ENCODE measurements around the gene PCDHA13. TPM values are rescaled to one million over a fixed set of nuclear protein-coding genes. Genes with fewer than 3 reads are reported as not detected.
A peak's percentile ranks its signal among the peaks of the same experiment; 100 is the strongest.

The PCDHA13 gene
- total RNA-seq, 2 donors from 2014 or later = not detected

GRCh38 chr5:140883927-140884697 is 2.2 kb downstream of the PCDHA13 start:
- no peak for ATAC-seq (replicated peaks in 1 of 2)

GRCh38 chr5:140916325-140916724 is 34.4 kb downstream of the PCDHA13 start:
- Mint-ChIP-seq H3K4me3 (no peak overlapping the region), H3K27ac (no peak overlapping the region), H3K27me3 (ENCODE audit: low read depth) (no peaks in the 10 kb centered on the region), H3K9me3 (peaks cover 0 to 11% of the 10 kb centered on the region in 2 donors), H3K4me1 (ENCODE audit: low read depth) (no peaks in the 10 kb centered on the region), H3K36me3 (ENCODE audit: insufficient read depth in 2 of 2) (no peaks in the 10 kb centered on the region)
- ATAC-seq (replicated peaks in 1 of 2) (no peak), DNase-seq (no peak)

More at GRCh38 chr5:140883927-140884697, 2.2 kb downstream of the PCDHA13 start:
- Mint-ChIP-seq H3K36me3 (ENCODE audit: insufficient read depth in 2 of 2) (peaks cover 6 to 8% of the 10 kb centered on the region in 2 donors), H3K27me3 (ENCODE audit: low read depth) (peaks cover 14% of the 10 kb centered on the region), H3K27ac (no peak overlapping the region), H3K4me1 (ENCODE audit: low read depth) (no peaks in the 10 kb centered on the region), H3K4me3 (no peak overlapping the region), H3K9me3 (peaks cover 4 to 6% of the 10 kb centered on the region in 2 donors)
- no peak for DNase-seq

- ATAC-seq (replicated peaks in 1 of 2) = no peak
- H3K4me3 Mint-ChIP-seq = no peak overlapping the region
- no peak for DNase-seq
- H3K4me1 Mint-ChIP-seq (ENCODE audit: low read depth) = peaks cover 5% of the 10 kb centered on the region
- H3K36me3 Mint-ChIP-seq (ENCODE audit: insufficient read depth in 2 of 2) = no peaks in the 10 kb centered on the region
- H3K27me3 Mint-ChIP-seq (ENCODE audit: low read depth) = peaks cover 23% of the 10 kb centered on the region
- H3K9me3 Mint-ChIP-seq = no peaks in the 10 kb centered on the region
- H3K27ac Mint-ChIP-seq = no peak overlapping the region
Observed at GRCh38 chr5:140923601-140924000, 41.7 kb downstream of the PCDHA13 start.

GRCh38 chr5:140925806-140926442 is 44.0 kb downstream of the PCDHA13 start, which contains the start of gene PCDHAC1:
Gene PCDHAC1 (plus strand): TSS chr5:140926299. CDS start chr5:140926893, 594 bp downstream.
- H3K27me3 Mint-ChIP-seq (ENCODE audit: low read depth) = peaks cover 35% of the 10 kb centered on the region
- H3K4me3 Mint-ChIP-seq = peak within 1 kb of the TSS; percentile 52 to 60
- H3K27ac Mint-ChIP-seq = no peak within 1 kb of the TSS
- H3K4me1 Mint-ChIP-seq (ENCODE audit: low read depth) = peaks cover 5% of the 10 kb centered on the region
- DNase-seq = no peak
- no peaks in the 10 kb centered on the region for H3K9me3 Mint-ChIP-seq
- H3K36me3 Mint-ChIP-seq (ENCODE audit: insufficient read depth in 2 of 2) = peaks cover 0 to 2% of the 10 kb centered on the region in 2 donors
- peak; percentile 5 to 24 for ATAC-seq (replicated peaks in 1 of 2)

GRCh38 chr5:140926443-140927227 is 44.7 kb downstream of the PCDHA13 start:
- Mint-ChIP-seq H3K9me3 (no peaks in the 10 kb centered on the region), H3K27ac (no peak overlapping the region), H3K4me3 (peak overlapping the region; percentile 52 to 60), H3K4me1 (ENCODE audit: low read depth) (peaks cover 5% of the 10 kb centered on the region), H3K27me3 (ENCODE audit: low read depth) (peaks cover 35% of the 10 kb centered on the region), H3K36me3 (ENCODE audit: insufficient read depth in 2 of 2) (peaks cover 0 to 2% of the 10 kb centered on the region in 2 donors)
- DNase-seq = peak; percentile 45
- peak; percentile 41 to 62 for ATAC-seq (replicated peaks in 1 of 2)

GRCh38 chr5:140927228-140927573 is 45.3 kb downstream of the PCDHA13 start:
- DNase-seq (no peak), ATAC-seq (replicated peaks in 1 of 2) (no peak)
- H3K4me3 Mint-ChIP-seq = peak overlapping the region; percentile 43 to 60
- no peaks in the 10 kb centered on the region for H3K9me3 Mint-ChIP-seq
- H3K27me3 Mint-ChIP-seq (ENCODE audit: low read depth) = peaks cover 35% of the 10 kb centered on the region
- H3K4me1 Mint-ChIP-seq (ENCODE audit: low read depth) = peaks cover 5% of the 10 kb centered on the region
- peaks cover 0 to 2% of the 10 kb centered on the region in 2 donors for H3K36me3 Mint-ChIP-seq (ENCODE audit: insufficient read depth in 2 of 2)
- H3K27ac Mint-ChIP-seq = no peak overlapping the region

Other genes with a start within 250 kb of the PCDHA13 start
- under 1 TPM in 1 of 2 donors, not detected in 1; 0.41 TPM for gene CD14, start 248.9 kb upstream of the PCDHA13 start, total RNA-seq
- 10 to 100 TPM; 31.8 to 35.0 TPM for gene TMCO6, start 242.7 kb upstream of the PCDHA13 start, total RNA-seq
- 10 to 100 TPM; 43.3 to 51.6 TPM for gene NDUFA2, start 234.5 kb upstream of the PCDHA13 start, total RNA-seq
- gene IK, start 234.3 kb upstream of the PCDHA13 start, total RNA-seq = 100 to 1,000 TPM; 121 to 129 TPM
- gene WDR55, start 217.2 kb upstream of the PCDHA13 start, total RNA-seq = 10 to 100 TPM; 24.3 to 30.2 TPM
- 1 to 10 TPM; 3.7 to 4.6 TPM for gene DND1, start 208.5 kb upstream of the PCDHA13 start, total RNA-seq
- 10 to 100 TPM; 78.4 to 85.1 TPM for gene HARS1, start 190.8 kb upstream of the PCDHA13 start, total RNA-seq
- 10 to 100 TPM; 31.2 to 31.3 TPM for gene HARS2, start 190.7 kb upstream of the PCDHA13 start, total RNA-seq
- gene ZMAT2, start 181.7 kb upstream of the PCDHA13 start, total RNA-seq = 10 to 100 TPM; 44.9 to 53.7 TPM
- gene PCDHA1, start 96.0 kb upstream of the PCDHA13 start, total RNA-seq = not detected
- gene PCDHA2, start 87.3 kb upstream of the PCDHA13 start, total RNA-seq = not detected
- not detected for gene PCDHA3, start 81.1 kb upstream of the PCDHA13 start, total RNA-seq
- gene PCDHA4, start 75.1 kb upstream of the PCDHA13 start, total RNA-seq = not detected
- gene PCDHA5, start 60.5 kb upstream of the PCDHA13 start, total RNA-seq = not detected
- gene PCDHA6, start 54.2 kb upstream of the PCDHA13 start, total RNA-seq = not detected
- not detected for gene PCDHA7, start 47.9 kb upstream of the PCDHA13 start, total RNA-seq
- not detected for gene PCDHA8, start 40.9 kb upstream of the PCDHA13 start, total RNA-seq
- gene PCDHA9, start 33.7 kb upstream of the PCDHA13 start, total RNA-seq = not detected
- gene PCDHA10, start 26.2 kb upstream of the PCDHA13 start, total RNA-seq = not detected
- gene PCDHA11, start 13.2 kb upstream of the PCDHA13 start, total RNA-seq = not detected
- not detected for gene PCDHA12, start 6.8 kb upstream of the PCDHA13 start, total RNA-seq
- not detected for gene PCDHAC1, start 44.2 kb downstream of the PCDHA13 start, total RNA-seq
- not detected for gene PCDHAC2, start 84.4 kb downstream of the PCDHA13 start, total RNA-seq
- gene PCDHB1, start 169.2 kb downstream of the PCDHA13 start, total RNA-seq = not detected
- not detected for gene PCDHB2, start 212.5 kb downstream of the PCDHA13 start, total RNA-seq
- not detected for gene PCDHB3, start 218.3 kb downstream of the PCDHA13 start, total RNA-seq
- not detected for gene PCDHB4, start 239.7 kb downstream of the PCDHA13 start, total RNA-seq